HG03135 (cell line): ENCODE measurements around the gene ALS2.
"Not testable (repeated sequence)": the region's sequence is repeated elsewhere in the genome, so short reads cannot be mapped to it uniquely, and the experiment has no call there.

Source experiments
- ATAC-seq: cut with Tn5 transposase; IDR thresholded peaks from one replicate; pipeline ENCODE4 v1.9.1; 2021; ENCODE audit warnings: mild to moderate bottlenecking, moderate library complexity; ENCODE audit not compliant: unreplicated experiment

Gene ALS2

DNA sequence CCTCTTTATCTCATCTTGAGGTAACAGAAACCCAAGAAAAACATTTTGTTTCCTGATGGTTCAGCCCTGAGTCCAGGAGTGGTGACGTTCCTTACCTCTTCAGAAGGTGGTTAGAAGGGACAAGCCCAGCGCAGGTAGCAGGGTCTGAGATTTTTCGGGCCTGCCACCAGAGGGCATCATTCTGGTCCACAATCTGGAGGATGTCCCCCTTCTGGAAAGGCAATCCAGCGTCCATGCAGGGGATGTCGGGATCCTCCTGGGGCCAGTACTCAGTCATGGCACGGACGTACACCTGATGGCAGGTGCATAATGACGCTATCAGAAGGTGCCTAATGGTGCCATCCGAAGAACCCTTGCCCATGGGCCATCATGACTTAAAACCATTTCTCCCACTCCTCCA lies 100.0 kb downstream of the ALS2 start:
- ATAC-seq = no peak

DNA sequence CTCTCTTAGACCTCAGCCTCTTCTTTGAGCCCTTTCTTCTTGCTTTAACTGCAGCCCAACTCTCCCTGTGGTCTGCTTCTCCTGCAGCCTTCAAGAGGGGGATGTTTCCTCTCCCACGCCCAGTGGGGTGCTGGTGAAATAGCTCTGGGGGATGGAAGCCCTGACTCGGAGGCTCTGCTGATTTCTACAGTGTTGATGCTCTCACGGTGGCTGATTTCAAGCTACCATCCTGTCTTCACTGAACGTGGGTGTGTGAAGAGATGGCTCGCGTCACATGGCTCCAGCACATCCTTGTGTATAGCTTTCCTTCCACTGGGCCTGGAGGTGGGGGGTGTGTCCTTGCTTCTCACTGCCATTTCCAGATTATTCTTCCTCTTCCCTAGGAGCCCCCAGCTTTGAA lies 102.3 kb downstream of the ALS2 start:
- no peak for ATAC-seq

DNA sequence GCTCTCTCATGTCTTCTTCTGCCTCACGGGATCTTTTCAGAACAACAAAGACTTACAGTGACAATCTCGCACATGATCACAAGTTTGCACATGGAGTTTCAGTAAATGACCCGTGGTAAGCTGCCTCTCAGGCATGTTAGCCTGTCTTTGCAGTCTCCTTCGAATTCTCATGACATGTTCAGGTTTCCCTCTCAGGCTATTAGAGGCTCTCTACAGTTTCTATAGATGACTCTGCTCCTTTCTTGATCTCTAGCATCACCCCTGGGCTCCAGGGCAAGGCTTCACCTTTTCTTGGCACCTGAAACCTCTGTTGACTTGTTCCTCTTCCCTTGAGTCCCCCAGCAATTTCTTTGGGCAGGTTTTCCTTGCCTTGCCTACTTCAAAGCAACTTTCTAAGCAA lies 105.3 kb downstream of the ALS2 start:
- no peak for ATAC-seq

DNA sequence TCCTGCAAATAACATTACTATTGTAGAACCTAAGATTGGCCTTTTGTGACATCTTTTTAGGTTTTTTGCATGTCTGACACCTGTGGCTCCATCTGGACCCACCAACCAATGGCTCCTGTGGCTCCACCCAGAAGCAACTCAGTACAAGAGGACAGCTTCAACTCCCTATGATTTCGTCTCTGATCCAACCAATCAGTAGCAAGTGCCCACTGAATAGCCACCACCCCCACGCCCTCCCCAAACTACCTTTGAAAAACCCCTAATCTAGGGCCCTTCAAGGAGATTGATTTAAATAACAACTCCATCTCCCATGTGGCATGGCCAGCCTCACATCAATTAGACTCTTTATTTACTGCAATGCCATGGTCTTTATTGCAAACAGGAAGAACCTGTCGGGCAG lies 105.9 kb downstream of the ALS2 start:
- no peak for ATAC-seq

DNA sequence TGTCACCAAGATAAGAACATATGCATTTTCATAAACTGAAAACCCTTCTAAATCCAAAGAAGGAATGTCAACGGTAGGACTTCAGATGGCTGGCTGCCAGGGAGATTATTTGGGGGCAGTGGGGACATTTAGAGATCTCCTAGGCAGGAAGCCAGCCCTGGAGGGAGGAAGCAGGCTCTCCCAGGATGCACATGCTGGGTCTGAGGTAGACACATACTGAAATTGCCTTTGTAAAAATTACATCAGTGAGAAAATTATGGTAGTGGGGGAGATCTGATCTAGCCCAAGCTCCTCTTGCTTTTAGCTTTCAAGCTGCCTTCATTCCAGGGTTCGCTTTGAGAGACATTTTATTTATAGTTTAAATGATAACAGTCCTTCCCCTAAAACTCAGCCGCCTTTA lies 106.4 kb downstream of the ALS2 start:
- ATAC-seq = no peak

DNA sequence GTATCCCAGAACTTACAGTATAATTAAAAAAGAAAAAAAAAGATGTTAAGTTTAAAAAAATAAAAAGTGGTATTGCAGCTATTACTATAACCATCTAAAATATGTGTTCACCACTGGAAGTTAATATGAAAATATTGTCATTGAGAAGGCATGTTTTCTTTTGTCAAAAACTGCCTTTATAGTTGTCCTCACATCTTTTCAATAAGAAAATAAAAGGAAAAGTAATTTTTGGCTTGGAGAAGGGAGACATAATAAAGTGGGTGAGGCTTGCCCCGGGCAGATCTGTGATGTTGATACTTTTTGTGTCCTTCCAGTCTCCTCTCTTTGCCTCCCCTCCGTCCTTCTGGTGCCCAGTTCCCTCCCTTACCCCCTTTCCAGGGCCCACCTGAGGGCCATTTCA lies 107.2 kb downstream of the ALS2 start:
- no peak for ATAC-seq

DNA sequence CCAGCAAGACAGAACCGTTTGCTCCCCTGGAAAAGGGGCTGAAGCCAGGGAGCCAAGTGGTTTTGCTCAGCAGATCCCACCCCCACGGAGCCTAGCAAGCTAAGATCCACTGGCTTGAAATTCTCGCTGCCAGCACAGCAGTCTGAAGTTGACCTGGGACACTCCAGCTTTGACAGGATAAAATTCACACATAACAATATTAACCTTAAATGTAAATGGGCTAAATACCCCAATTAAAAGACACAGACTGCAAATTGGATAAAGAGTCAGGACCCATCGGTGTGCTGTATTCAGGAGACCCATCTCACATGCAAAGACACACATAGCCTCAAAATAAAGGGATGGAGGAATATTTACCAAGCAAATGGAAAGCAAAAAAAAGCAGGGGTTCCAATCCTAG lies 109.5 kb downstream of the ALS2 start:
- not testable (repeated sequence) for ATAC-seq

DNA sequence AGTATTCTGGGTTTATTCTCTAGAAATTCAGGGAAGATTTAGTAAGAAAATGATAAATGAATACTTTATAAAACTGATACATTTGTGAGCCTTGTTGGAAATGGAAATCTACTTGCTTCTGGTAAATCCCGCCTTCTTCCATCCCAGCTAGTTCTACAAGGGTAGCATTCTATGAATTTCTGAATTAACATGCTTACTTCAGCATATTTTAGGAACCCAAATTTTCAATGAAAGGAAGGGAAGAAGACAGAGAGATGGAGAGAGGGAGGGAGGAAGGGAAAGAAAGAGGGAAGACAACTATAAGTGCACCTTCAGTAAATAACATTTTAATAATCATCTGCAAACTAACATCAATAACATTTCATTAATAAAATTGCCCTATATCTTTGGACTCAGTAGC lies 110.9 kb downstream of the ALS2 start:
- ATAC-seq = no peak

DNA sequence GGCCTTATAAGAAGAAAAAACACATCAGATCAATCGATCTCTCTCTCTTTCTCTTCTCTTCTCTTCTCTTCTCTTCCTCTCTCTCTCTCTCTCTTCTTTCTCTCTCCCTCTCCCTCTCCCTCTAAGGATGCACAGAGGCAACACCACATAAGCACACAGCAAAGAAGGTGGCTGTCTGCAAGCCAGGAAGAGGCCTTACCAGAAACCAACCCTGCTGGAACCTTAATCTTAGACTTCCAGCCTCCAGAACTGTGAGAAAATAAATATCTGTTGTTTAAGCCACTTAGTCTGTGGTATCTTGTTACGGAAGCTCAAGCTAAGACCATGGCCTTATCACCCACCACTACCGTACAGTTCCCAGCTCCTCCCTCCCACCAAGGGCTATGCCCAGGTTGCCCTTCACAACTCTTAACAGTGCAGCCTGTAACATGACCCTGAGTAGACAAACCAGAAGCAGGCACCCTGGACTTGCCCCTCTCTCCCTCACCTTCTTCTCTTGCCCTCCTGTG lies 112.3 kb downstream of the ALS2 start:
- ATAC-seq = no peak

DNA sequence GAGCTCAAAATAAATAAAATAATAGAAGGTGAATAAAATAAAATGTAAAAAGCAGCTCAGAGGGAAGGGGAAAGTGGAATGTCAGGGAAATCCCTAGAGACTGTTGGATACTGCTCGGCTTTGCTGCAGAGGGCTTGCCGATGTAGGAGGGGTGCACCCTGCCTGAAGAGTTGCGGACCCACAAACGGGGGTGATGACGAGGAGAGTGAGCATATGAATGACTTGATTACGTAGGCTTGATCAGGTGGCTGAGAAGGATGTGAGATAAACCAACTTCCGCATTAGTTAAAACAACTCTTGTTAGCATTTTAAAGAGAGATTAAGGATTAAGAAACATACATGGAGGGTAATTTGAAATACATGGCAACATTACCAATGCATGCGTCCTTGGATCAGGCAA lies 116.4 kb downstream of the ALS2 start:
- ATAC-seq = no peak

DNA sequence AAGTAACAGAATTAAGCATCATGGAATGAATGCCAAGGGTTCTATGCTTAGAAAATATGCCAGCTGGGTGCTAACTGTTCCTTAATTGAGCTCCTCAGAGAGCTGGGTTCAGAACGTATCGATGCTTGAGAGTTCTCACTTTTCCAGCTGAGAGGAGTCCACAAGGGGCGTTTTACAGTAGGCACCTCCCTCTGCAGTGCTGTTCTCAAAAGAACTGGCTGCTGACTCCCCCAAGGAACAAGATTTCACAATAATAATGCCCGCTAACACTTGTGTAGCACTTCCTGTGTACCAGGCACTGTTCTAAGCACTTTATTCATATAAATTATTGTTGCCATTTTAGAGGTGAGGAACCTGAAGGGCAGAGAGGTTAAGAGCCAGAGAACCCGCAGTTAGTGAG lies 119.4 kb downstream of the ALS2 start:
- no peak for ATAC-seq

DNA sequence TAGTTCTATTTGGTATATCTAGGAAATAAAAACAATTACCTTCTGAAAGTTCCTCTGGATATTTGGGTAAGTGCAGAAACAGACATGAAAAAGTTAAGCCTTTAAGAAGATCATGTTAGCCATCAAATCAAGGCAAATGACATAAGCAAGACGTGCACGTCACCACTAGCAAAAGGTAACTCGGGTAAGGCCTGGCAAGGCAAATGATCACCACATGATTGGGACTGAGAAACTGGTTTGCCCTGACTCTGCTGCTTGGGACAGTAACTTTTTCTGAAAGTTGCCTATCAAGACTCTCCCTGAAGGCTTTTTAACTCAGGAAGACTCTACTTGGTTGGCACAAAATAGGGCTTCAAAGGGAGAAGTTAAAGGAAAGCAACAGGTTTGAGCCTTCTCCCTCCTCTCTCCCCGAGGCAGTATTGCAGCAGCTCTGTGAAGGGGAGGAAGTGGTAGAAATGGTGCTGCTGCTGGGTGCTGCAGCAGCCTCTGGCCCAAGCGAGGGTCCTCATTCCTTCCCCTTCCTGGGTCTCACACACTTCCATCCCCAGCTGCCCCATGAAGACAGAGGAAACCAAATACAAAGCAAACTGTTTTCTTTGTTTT lies 120.3 kb downstream of the ALS2 start:
- ATAC-seq = no peak

DNA sequence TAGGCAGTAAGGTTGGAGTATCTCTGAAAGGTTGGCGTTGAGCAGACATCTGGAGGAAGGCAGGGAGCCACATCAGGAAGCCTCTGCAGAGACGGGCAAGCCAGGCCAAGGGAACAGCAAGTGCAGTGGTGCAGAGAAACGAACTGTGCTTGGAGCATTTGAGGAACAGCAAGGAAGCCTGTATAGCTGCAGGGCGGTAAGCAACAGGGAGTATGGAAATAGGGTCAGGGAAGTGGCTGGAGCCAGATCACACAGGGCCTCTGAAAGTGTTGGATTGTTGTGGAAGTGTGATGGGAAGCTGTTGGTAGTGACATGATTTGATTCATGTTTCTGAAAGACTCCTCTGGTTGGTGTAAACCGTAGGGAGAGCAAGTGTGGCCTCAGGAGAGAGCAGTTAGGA lies 124.0 kb downstream of the ALS2 start:
- no peak for ATAC-seq

DNA sequence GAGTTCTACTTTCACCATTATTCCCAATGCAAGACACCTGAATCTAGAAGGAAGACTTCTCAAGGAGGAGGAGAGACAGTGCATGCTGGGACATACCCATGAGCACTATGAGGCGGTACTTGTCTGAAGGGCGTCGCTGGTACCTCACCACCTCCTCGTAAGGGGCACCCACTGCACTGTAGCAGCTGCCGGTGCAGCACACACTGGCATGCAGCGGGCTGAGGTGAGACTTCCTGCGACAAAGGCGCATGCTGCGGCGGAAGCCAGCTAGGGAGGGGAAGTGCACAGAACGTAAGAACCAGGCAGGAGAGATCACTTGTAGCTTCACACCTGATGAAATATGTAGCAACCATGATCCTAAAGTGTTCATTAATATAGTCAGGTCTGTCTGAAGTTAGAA lies 124.6 kb downstream of the ALS2 start:
- no peak for ATAC-seq

DNA sequence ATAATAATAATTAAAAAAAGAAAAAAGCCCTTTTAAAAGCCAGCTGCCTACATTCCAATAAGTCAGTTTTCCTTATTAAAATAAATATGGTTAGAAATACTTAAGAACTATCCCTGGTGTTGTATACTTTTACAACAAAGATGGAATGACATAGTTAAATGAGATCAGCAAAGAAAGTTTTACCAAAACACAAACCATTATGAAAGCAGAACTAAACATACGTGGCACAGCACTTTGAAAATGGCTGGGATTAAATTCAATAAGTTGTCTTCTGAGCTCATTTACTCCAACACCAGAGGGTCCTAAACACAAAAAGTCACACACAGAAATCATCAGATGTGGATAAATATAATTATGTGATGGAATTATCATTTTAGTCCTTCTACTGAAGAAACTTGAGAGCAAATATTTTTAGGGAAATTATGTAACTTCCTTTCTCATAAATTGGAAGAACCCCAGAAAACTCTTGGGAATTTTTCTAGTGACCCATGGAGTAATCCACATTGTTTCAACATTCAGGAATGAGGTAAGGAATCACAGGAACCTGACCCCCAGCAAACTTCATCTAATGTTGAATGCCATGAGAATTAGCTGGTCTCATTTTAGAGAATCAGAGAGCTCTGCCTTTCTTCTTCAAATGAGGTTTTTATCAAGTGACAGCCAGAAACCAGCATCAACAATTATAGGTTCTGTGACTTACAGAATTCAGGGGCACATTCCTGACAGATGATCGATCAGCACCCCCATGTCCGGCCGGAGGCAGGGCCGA lies 125.9 kb downstream of the ALS2 start:
- ATAC-seq = no peak

DNA sequence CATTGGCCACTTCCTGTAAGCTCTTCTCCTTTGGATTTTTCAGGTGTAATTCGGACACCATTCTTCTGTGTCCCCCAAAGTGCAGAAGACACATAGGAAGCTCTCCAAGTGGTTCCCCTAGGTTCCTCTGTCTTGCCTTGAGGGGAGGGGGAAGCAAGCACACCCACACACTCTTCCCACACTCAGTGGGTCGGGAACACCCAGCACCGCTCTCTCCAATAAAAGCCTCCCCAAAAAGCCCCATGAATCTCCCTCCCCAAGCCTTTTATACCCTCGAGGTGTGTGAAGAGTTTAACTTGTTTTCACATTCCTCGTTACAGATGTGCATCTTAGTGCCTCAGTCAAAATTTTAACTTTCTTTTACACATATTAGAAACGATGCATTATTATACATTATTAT lies 127.5 kb downstream of the ALS2 start:
- ATAC-seq = no peak
